GM12878 (cell line): ENCODE measurements around the gene FUT7. TPM values are rescaled to one million over a fixed set of nuclear protein-coding genes. Genes with fewer than 3 reads are reported as not detected.

Experiments used
- ATAC-seq: fragments of 200-7000 bp; cut with Tn5 transposase; 3 replicates; pipeline ENCODE4 v1.9.1; 2020; ENCODE audit warnings: mild to moderate bottlenecking, moderate library complexity
- BruUV-seq: library from RNA; stranded (reverse); fragments of 400-500 nt; replicated peaks from 2 replicates; lab custom pipeline; 2021; lab: Mats Ljungman, UMichigan
- CTCF ChIA-PET: fragments of 300-600 bp; sonication (Branson Sonifier 250); formaldehyde crosslinking; extraction: SDS; loops from one replicate; lab custom pipeline; 2021; ENCODE audit warnings: inconsistent platforms; lab: Yijun Ruan, JAX
- POLR2A ChIA-PET: fragments of 350-600 bp; formaldehyde crosslinking; extraction: SDS; loops from one replicate; lab custom pipeline; 2021; ENCODE audit warnings: inconsistent platforms; lab: Charles Lee
- RAD21 ChIA-PET: fragments of 300-600 bp; sonication (Branson Sonifier 250); formaldehyde crosslinking; loops from one replicate; lab custom pipeline; 2023; ENCODE audit warnings: antibody characterized with exemption; ENCODE audit not compliant: unreplicated experiment; lab: Charles Lee
- SMC1A ChIA-PET: fragments of 300-600 bp; sonication (Branson Sonifier 250); formaldehyde crosslinking; loops from one replicate; lab custom pipeline; 2023; ENCODE audit not compliant: unreplicated experiment, uncharacterized antibody; lab: Charles Lee
- DNase-seq: peaks from one replicate; pipeline ENCODE4 v3.0.0-alpha.2; 2011; ENCODE audit warnings: low read depth, low spot score
- FAIRE-seq: peaks from 3 replicates; lab custom pipeline; 2011; peaks lifted over from hg19 to GRCh38; lab: Jason Lieb, UNC
- H2AFZ ChIP-seq: 2 replicates; pipeline ENCODE4 v1.6.0; 2011; ENCODE audit warnings: low read depth, low read length, control low read depth; ENCODE audit not compliant: control insufficient read depth
- H3K27ac ChIP-seq: 2 replicates; pipeline ENCODE4 v1.5.1; 2011; ENCODE audit warnings: control low read depth; ENCODE audit not compliant: control insufficient read depth, insufficient read depth
- H3K27me3 ChIP-seq, 2 experiments: replicated peaks in 1 of 2; 2 replicates each; pipeline versions ENCODE4 v1.6.0 to v1.6.1; 2011; ENCODE audit warnings: low read length in 1 of 2; ENCODE audit not compliant: control insufficient read depth in 2 of 2, insufficient read depth in 2 of 2
- H3K36me3 ChIP-seq, 2 experiments: 2 replicates each; pipeline ENCODE4 v1.5.1; 2011; ENCODE audit warnings: low read length in 1 of 2; ENCODE audit not compliant: control insufficient read depth in 2 of 2, insufficient read depth in 2 of 2
- H3K4me1 ChIP-seq: 2 replicates; pipeline ENCODE4 v1.6.1; 2011; ENCODE audit warnings: mild to moderate bottlenecking, low read length, moderate library complexity, mixed read lengths; ENCODE audit not compliant: control insufficient read depth, insufficient read depth
- H3K4me2 ChIP-seq: 2 replicates; pipeline ENCODE4 v1.6.0; 2011; ENCODE audit warnings: control low read depth; ENCODE audit not compliant: control insufficient read depth, insufficient read depth
- H3K4me3 ChIP-seq: fragments of 200-600 bp; sonication (generic); 2 replicates; pipeline ENCODE4 v1.5.1; 2016
- H3K79me2 ChIP-seq: 2 replicates; pipeline ENCODE4 v1.6.0; 2011; ENCODE audit warnings: low read length; ENCODE audit not compliant: control insufficient read depth, insufficient read depth
- H3K9ac ChIP-seq: 2 replicates; pipeline ENCODE4 v1.8.0; 2011; ENCODE audit warnings: low read length, control low read depth, mixed read lengths; ENCODE audit not compliant: control insufficient read depth, insufficient read depth
- H3K9me3 ChIP-seq: replicated peaks from 3 replicates; pipeline ENCODE4 v1.5.1; 2011; ENCODE audit warnings: mild to moderate bottlenecking, low read length; ENCODE audit not compliant: control insufficient read depth, insufficient read depth
- H4K20me1 ChIP-seq: 2 replicates; pipeline ENCODE4 v1.6.0; 2011; ENCODE audit not compliant: control insufficient read depth, insufficient read depth
- ATF3 ChIP-seq: IDR thresholded peaks from 2 replicates; pipeline ENCODE4 v1.6.1; 2011; ENCODE audit warnings: low read depth, mild to moderate bottlenecking, low read length, moderate library complexity, borderline replicate concordance; ENCODE audit errors: extremely low read depth
- BCLAF1 ChIP-seq: fragments of 450-650 bp; IDR thresholded peaks from 2 replicates; pipeline ENCODE4 v1.6.1; 2017; ENCODE audit warnings: antibody characterized with exemption, mild to moderate bottlenecking, moderate library complexity
- CBX3 ChIP-seq: fragments of 200-600 bp; sonication (generic); IDR thresholded peaks from 2 replicates; pipeline ENCODE4 v1.6.1; 2016; ENCODE audit warnings: low read depth, borderline replicate concordance
- E2F4 ChIP-seq: IDR thresholded peaks from 2 replicates; pipeline ENCODE4 v1.6.1; 2012; ENCODE audit warnings: low read depth, low read length, improper control_type of control experiment
- GABPA ChIP-seq: IDR thresholded peaks from 2 replicates; pipeline ENCODE4 v1.6.1; 2014; ENCODE audit warnings: antibody characterized with exemption, low read depth, mild to moderate bottlenecking, inconsistent platforms
- HCFC1 ChIP-seq: fragments of 150-350 bp; IDR thresholded peaks from 2 replicates; pipeline ENCODE4 v1.6.1; 2014; ENCODE audit warnings: low read length
- IKZF1 ChIP-seq: fragments of 450-650 bp; conservative IDR thresholded peaks from 2 replicates; pipeline ENCODE4 v1.6.1; 2017; ENCODE audit warnings: antibody characterized with exemption, mild to moderate bottlenecking
- MTA3 ChIP-seq: IDR thresholded peaks from 2 replicates; pipeline ENCODE4 v1.6.1; 2012; ENCODE audit warnings: low read length, inconsistent platforms, borderline replicate concordance
- NR2F1 ChIP-seq: fragments of 450-650 bp; conservative IDR thresholded peaks from 2 replicates; pipeline ENCODE4 v1.6.1; 2017; ENCODE audit warnings: mild to moderate bottlenecking
- PKNOX1 ChIP-seq: fragments of 450-650 bp; IDR thresholded peaks from 2 replicates; pipeline ENCODE4 v1.6.1; 2016; ENCODE audit warnings: mild to moderate bottlenecking
- TCF7 ChIP-seq: IDR thresholded peaks from 2 replicates; pipeline ENCODE4 v1.6.1; 2014; ENCODE audit warnings: antibody characterized with exemption, borderline replicate concordance
- USF1 ChIP-seq: IDR thresholded peaks from 2 replicates; pipeline ENCODE4 v1.6.1; 2011; ENCODE audit warnings: borderline replicate concordance, low read depth, mild to moderate bottlenecking, moderate library complexity, mixed read lengths, low read length; ENCODE audit not compliant: insufficient read depth; ENCODE audit errors: extremely low read length
- ZBTB4 ChIP-seq: fragments of 450-650 bp; formaldehyde crosslinking; IDR thresholded peaks from 2 replicates; pipeline ENCODE4 v1.4.0; 2022; ENCODE audit warnings: mild to moderate bottlenecking, moderate library complexity
- WGBS: methylation state at CpG from one replicate; pipeline ENCODE4 v1.1.6; 2016; ENCODE audit warnings: low lambda C conversion rate; ENCODE audit not compliant: insufficient replicate concordance, insufficient coverage; ENCODE audit errors: missing lambda C conversion rate; 5-methylcytosine and 5-hydroxymethylcytosine counted together
- in situ Hi-C: fragments of 300-500 bp; cut with MboI; formaldehyde crosslinking; loops from 9 replicates; pipeline ENCODE4 v1.14.3; 2018; ENCODE audit warnings: mixed read lengths
- intact Hi-C: fragments of 100-400 bp; cut with micrococcal nuclease; formaldehyde crosslinking; loops from one replicate; pipeline ENCODE4 v1.14.2; 2022; ENCODE audit not compliant: unreplicated experiment
- polyA plus RNA-seq, 11 experiments: library from polyadenylated mRNA; depleted of rRNA in 4 of 11; unstranded in 6 of 11; stranded (reverse) in 5 of 11; fragments of >200 nt; fragmentation: Nextera tagmentation in 4 of 11; fragmentation: Illumina TruSeq in 1 of 11; extraction: Ambion mirVana in 4 of 11; extraction: Trizol in 1 of 11; gene quantifications; 1 replicate in 1 of 11; 2 replicates in 10 of 11; pipeline versions ENCODE4 v1.2.1 to v1.2.3, GENCODE V29; 2011 to 2016; ENCODE audit warnings: inconsistent platforms in 2 of 11, missing spikeins in 2 of 11, low read depth in 1 of 11
- total RNA-seq, 4 experiments: library from RNA; depleted of rRNA in 3 of 4; stranded (reverse); fragments of >200 nt in 3 of 4; fragmentation: Illumina TruSeq in 1 of 4; extraction: Trizol in 1 of 4; gene quantifications; 2 replicates each; pipeline versions ENCODE4 v1.2.1 to v1.2.3, GENCODE V29; 2013 to 2021

The FUT7 gene
- total and polyA plus RNA-seq, 10 of the 15 experiments (the other 5 are each of a cell fraction or from before 2014, with no cell fraction given): 0.04 to 0.62 (median 0.20) TPM; not detected in 2

GRCh38 chr9:137065336-137065967 lies 33.6 kb upstream of the FUT7 start:
- no peak overlapping the region for H3K4me2 ChIP-seq
- no peak overlapping the region for H3K4me3 ChIP-seq
- RAD21 ChIA-PET: interaction anchor here (3.1 kb wide), 1 partner anchor 19 kb away, joined by 18 read pairs; the partner anchor contains the start of gene NPDC1
- BruUV-seq: no TSS peak
- SMC1A ChIA-PET: interaction anchor here (1.5 kb wide), 1 partner anchor 19 kb away, joined by 5 read pairs; no protein-coding TSS in a partner anchor
- H4K20me1 ChIP-seq: no peaks in the 10 kb centered on the region
- H2AFZ ChIP-seq: no peak overlapping the region
- no peak for DNase-seq
- no peak for ATAC-seq
- H3K9ac ChIP-seq: no peak overlapping the region
- TF ChIP-seq TCF7: no peak
- no peak for TF ChIP-seq USF1
- TF ChIP-seq PKNOX1: no peak
- TF ChIP-seq GABPA: no peak
- TF ChIP-seq ATF3: no peak
- no peak for TF ChIP-seq E2F4
- no peak for TF ChIP-seq ZBTB4
- TF ChIP-seq BCLAF1: no peak
- TF ChIP-seq MTA3: no peak
- no peak for TF ChIP-seq CBX3
- no peak for TF ChIP-seq HCFC1
- no peak for TF ChIP-seq NR2F1
- no peak for TF ChIP-seq IKZF1
- peaks cover 7% of the 10 kb centered on the region for H3K79me2 ChIP-seq
- no peaks in the 10 kb centered on the region; a peak in 2 of 4 replicates for H3K36me3 ChIP-seq
- intact Hi-C loops (loop anchor here (5.0 kb wide), 1 partner anchor 52 kb away; no protein-coding TSS in a partner anchor), in situ Hi-C loops (no loop called here)
- POLR2A ChIA-PET: interaction anchor here (2.5 kb wide), 1 partner anchor 85 kb away, joined by 13 read pairs; no protein-coding TSS in a partner anchor
- FAIRE-seq: no peak
- no peaks in the 10 kb centered on the region for H3K27me3 ChIP-seq
- H3K4me1 ChIP-seq: peaks cover 18% of the 10 kb centered on the region
- no peak overlapping the region for H3K27ac ChIP-seq
- CTCF ChIA-PET: interaction anchor here (0.6 to 7.9 kb wide), 8 partner anchors 17 to 279 kb away, joined by 3 to 81 read pairs (median 6); partner anchors contain the start of genes MAN1B1 and NPDC1
- WGBS: 84% methylated on average over 15 of the region's 23 CpGs
- no peaks in the 10 kb centered on the region for H3K9me3 ChIP-seq
